Osteocyte (in vitro differentiated cells): ENCODE measurements around the gene ALK. TPM values are rescaled to one million over a fixed set of nuclear protein-coding genes. Genes with fewer than 3 reads are reported as not detected.
A peak's percentile ranks its signal among the peaks of the same experiment; 100 is the strongest.

Source experiments
- DNase-seq: peaks from one replicate; pipeline ENCODE4 v3.0.0; 2021; ENCODE audit warnings: mixed read lengths; ENCODE audit not compliant: unreplicated experiment; ENCODE audit errors: extremely low spot score
- H3K27ac Mint-ChIP-seq: one replicate; pipeline ENCODE4 v1.8.0; 2021; ENCODE audit warnings: mild to moderate bottlenecking, mixed read lengths; ENCODE audit not compliant: unreplicated experiment
- H3K27me3 Mint-ChIP-seq: one replicate; pipeline ENCODE4 v1.8.0; 2021; ENCODE audit warnings: mixed read lengths; ENCODE audit not compliant: unreplicated experiment
- H3K36me3 Mint-ChIP-seq: one replicate; pipeline ENCODE4 v1.8.0; 2021; ENCODE audit warnings: mixed read lengths; ENCODE audit not compliant: unreplicated experiment
- H3K4me1 Mint-ChIP-seq: one replicate; pipeline ENCODE4 v1.8.0; 2021; ENCODE audit warnings: mixed read lengths; ENCODE audit not compliant: unreplicated experiment
- H3K4me3 Mint-ChIP-seq: one replicate; pipeline ENCODE4 v1.8.0; 2021; ENCODE audit warnings: mild to moderate bottlenecking, moderate library complexity, mixed read lengths; ENCODE audit not compliant: unreplicated experiment
- H3K9me3 Mint-ChIP-seq: one replicate; pipeline ENCODE4 v1.8.0; 2021; ENCODE audit warnings: mixed read lengths; ENCODE audit not compliant: unreplicated experiment
- CTCF ChIP-seq: fragments of 200-600 bp; sonication (generic); IDR thresholded peaks from 2 replicates; pipeline ENCODE4 v1.5.0; 2021; ENCODE audit warnings: antibody characterized with exemption, mild to moderate bottlenecking, moderate library complexity
- total RNA-seq: library from RNA; stranded (reverse); gene quantifications from 2 replicates; pipeline ENCODE4 v1.2.1, GENCODE V29; 2021

Gene ALK
- total RNA-seq, 1 donor from 2014 or later: not detected

- Mint-ChIP-seq H3K27me3 (peaks cover 7% of the 10 kb centered on the region), H3K9me3 (peaks cover 4% of the 10 kb centered on the region), H3K27ac (no peak overlapping the region), H3K4me3 (no peak overlapping the region), H3K36me3 (no peaks in the 10 kb centered on the region), H3K4me1 (no peaks in the 10 kb centered on the region)
- no peak for DNase-seq
- no peak for TF ChIP-seq CTCF
Measured at GRCh38 chr2:29323301-29323700, 598.1 kb downstream of the ALK start.

- no peaks in the 10 kb centered on the region for H3K36me3 Mint-ChIP-seq
- peaks cover 10% of the 10 kb centered on the region for H3K27me3 Mint-ChIP-seq
- no peak for DNase-seq
- H3K4me1 Mint-ChIP-seq: no peaks in the 10 kb centered on the region
- H3K4me3 Mint-ChIP-seq: no peak overlapping the region
- H3K27ac Mint-ChIP-seq: no peak overlapping the region
- no peak for TF ChIP-seq CTCF
- peaks cover 4% of the 10 kb centered on the region for H3K9me3 Mint-ChIP-seq
Measured at GRCh38 chr2:29322011-29322410, 599.4 kb downstream of the ALK start.

GRCh38 chr2:29317801-29318485 is 603.4 kb downstream of the ALK start:
- TF ChIP-seq CTCF: no peak
- no peak for DNase-seq
- H3K9me3 Mint-ChIP-seq: peaks cover 4% of the 10 kb centered on the region
- no peaks in the 10 kb centered on the region for H3K36me3 Mint-ChIP-seq
- no peak overlapping the region for H3K27ac Mint-ChIP-seq
- peaks cover 4% of the 10 kb centered on the region for H3K4me1 Mint-ChIP-seq
- peaks cover 18% of the 10 kb centered on the region for H3K27me3 Mint-ChIP-seq
- no peak overlapping the region for H3K4me3 Mint-ChIP-seq

- Mint-ChIP-seq H3K27ac (no peak overlapping the region), H3K36me3 (no peaks in the 10 kb centered on the region), H3K4me1 (peaks cover 4% of the 10 kb centered on the region), H3K4me3 (no peak overlapping the region), H3K27me3 (peaks cover 18% of the 10 kb centered on the region), H3K9me3 (peaks cover 4% of the 10 kb centered on the region)
- no peak for TF ChIP-seq CTCF
- no peak for DNase-seq
Measured at GRCh38 chr2:29317077-29317517, 604.3 kb downstream of the ALK start.

GRCh38 chr2:29314816-29315571 is 606.4 kb downstream of the ALK start:
- H3K27ac Mint-ChIP-seq: no peak overlapping the region
- H3K4me1 Mint-ChIP-seq: peaks cover 4% of the 10 kb centered on the region

More at GRCh38 chr2:29314816-29315571, 606.4 kb downstream of the ALK start:
- peak overlapping the region; percentile 16 for H3K4me3 Mint-ChIP-seq
- peaks cover 25% of the 10 kb centered on the region for H3K27me3 Mint-ChIP-seq
- H3K36me3 Mint-ChIP-seq: no peaks in the 10 kb centered on the region
- no peak for DNase-seq
- H3K9me3 Mint-ChIP-seq: no peaks in the 10 kb centered on the region
- no peak for TF ChIP-seq CTCF
